Measurements from ENCODE around the gene GAK. TPM values are rescaled to one million over a fixed set of nuclear protein-coding genes. Genes with fewer than 3 reads are reported as not detected.
A peak's percentile ranks its signal among the peaks of the same experiment; 100 is the strongest.

GAK gene
- total RNA-seq, 1 donor from 2014 or later = 123 TPM

DNA sequence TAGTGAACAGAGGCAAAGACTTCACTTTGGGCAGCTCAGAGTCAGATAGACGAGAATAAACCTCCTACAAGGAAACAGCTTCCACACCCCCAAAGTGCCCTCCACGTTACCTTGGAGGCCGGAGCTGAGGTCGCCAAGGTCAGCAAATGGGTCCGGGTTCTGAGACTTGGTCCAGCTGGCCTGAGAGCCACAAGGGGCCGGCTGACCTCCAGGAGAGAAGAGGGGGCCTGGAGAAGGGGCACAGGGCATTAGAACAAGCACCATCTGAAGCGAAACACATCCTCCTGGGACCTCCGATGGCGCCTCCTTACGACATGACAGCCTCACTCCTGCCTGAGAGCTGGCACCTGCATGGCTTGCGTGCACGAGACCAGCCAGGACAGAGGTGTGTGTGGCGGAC is 72.6 kb downstream of the GAK start:
- no peak for TF ChIP-seq CTCF (IDR thresholded peaks at IDR 0.05; ENCODE audit: partially characterized antibody, unreplicated experiment)
- peaks cover 39% of the 10 kb centered on the region for H3K9me3 Mint-ChIP-seq (ENCODE audit: unreplicated experiment)
- no peak overlapping the region for H3K4me3 Mint-ChIP-seq (ENCODE audit: unreplicated experiment)
- peaks cover 25% of the 10 kb centered on the region for H3K27me3 Mint-ChIP-seq (ENCODE audit: unreplicated experiment)
- H3K27ac Mint-ChIP-seq (ENCODE audit: unreplicated experiment) = no peak overlapping the region
- peaks cover 23% of the 10 kb centered on the region for H3K4me1 Mint-ChIP-seq (ENCODE audit: low read depth, unreplicated experiment)
- H3K36me3 Mint-ChIP-seq (ENCODE audit: unreplicated experiment) = peaks cover 43% of the 10 kb centered on the region
- DNase-seq = peak; percentile 10

DNA sequence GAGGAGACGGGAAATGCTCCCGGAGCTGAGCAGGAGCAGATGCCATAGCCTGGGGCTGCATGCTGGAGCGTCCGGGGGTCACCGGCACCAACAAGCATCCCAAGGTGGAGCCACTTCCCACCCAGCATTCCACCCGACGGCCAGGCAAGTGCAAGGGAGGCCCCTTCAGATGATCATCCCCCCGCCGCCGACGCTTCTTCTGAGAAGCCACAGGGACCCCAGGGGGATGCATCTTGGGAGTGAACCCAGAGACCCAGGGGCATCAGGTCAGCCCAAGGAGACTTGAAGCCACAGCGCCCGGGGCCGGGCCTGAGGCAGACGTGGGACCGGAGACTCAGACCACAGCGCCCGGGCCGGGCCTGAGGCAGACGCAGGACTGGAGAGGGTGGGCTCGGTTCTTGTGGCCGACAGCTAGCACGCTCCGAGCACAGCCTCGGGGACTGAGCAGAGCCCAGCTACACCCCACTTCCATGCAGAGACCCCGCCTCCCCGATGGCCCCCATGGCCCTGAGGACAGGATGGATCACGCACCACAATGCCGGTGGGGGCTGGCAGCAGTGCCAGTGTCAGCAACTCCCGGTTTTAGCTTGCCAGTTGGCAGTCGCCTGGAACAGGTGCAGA is 73.2 kb downstream of the GAK start:
- H3K4me1 Mint-ChIP-seq (ENCODE audit: low read depth, unreplicated experiment) = peaks cover 24% of the 10 kb centered on the region
- peaks cover 43% of the 10 kb centered on the region for H3K36me3 Mint-ChIP-seq (ENCODE audit: unreplicated experiment)
- no peak overlapping the region for H3K4me3 Mint-ChIP-seq (ENCODE audit: unreplicated experiment)
- DNase-seq = peak; percentile 9
- peaks cover 25% of the 10 kb centered on the region for H3K27me3 Mint-ChIP-seq (ENCODE audit: unreplicated experiment)
- peaks cover 40% of the 10 kb centered on the region for H3K9me3 Mint-ChIP-seq (ENCODE audit: unreplicated experiment)
- no peak for TF ChIP-seq CTCF (IDR thresholded peaks at IDR 0.05; ENCODE audit: partially characterized antibody, unreplicated experiment)
- H3K27ac Mint-ChIP-seq (ENCODE audit: unreplicated experiment) = no peak overlapping the region

DNA sequence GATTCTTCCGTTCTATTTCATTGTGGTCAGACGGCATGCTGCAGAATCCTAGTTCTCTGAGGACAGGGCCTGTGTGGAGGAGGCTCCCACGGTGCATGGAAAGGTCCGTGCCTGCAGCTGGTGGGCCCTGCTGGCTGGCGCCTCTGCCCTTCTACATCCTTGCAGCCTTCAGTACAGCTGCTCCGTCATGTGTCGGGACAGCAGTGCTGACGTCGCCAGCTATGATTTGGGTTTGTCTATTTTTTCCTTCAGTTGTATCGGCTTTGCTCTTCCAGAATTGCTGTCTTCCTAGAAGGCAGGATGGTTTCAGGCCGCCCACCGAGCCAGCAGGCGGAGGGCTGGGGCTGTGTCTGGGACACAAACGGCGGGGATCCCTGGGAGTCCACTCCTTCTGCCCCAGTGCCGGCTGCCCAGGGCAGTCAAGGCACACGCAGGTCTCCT is 74.1 kb downstream of the GAK start:
- Mint-ChIP-seq H3K27me3 (ENCODE audit: unreplicated experiment) (peaks cover 25% of the 10 kb centered on the region), H3K27ac (ENCODE audit: unreplicated experiment) (peak overlapping the region; percentile 46), H3K36me3 (ENCODE audit: unreplicated experiment) (peaks cover 39% of the 10 kb centered on the region), H3K4me1 (ENCODE audit: low read depth, unreplicated experiment) (peaks cover 24% of the 10 kb centered on the region), H3K9me3 (ENCODE audit: unreplicated experiment) (peaks cover 40% of the 10 kb centered on the region), H3K4me3 (ENCODE audit: unreplicated experiment) (no peak overlapping the region)
- DNase-seq = peak; percentile 9
- no peak for TF ChIP-seq CTCF (IDR thresholded peaks at IDR 0.05; ENCODE audit: partially characterized antibody, unreplicated experiment)

GRCh38 chr4:857461-857860 is 74.7 kb downstream of the GAK start:
- H3K4me3 Mint-ChIP-seq (ENCODE audit: unreplicated experiment) = no peak overlapping the region
- peaks cover 34% of the 10 kb centered on the region for H3K36me3 Mint-ChIP-seq (ENCODE audit: unreplicated experiment)
- DNase-seq = peak; percentile 5
- peak overlapping the region; percentile 98 for H3K27ac Mint-ChIP-seq (ENCODE audit: unreplicated experiment)
- peaks cover 43% of the 10 kb centered on the region for H3K9me3 Mint-ChIP-seq (ENCODE audit: unreplicated experiment)
- H3K4me1 Mint-ChIP-seq (ENCODE audit: low read depth, unreplicated experiment) = peaks cover 24% of the 10 kb centered on the region
- peaks cover 25% of the 10 kb centered on the region for H3K27me3 Mint-ChIP-seq (ENCODE audit: unreplicated experiment)
- TF ChIP-seq CTCF (IDR thresholded peaks at IDR 0.05; ENCODE audit: partially characterized antibody, unreplicated experiment) = no peak

GRCh38 chr4:856225-856901 is 75.8 kb downstream of the GAK start:
- peaks cover 25% of the 10 kb centered on the region for H3K4me1 Mint-ChIP-seq (ENCODE audit: low read depth, unreplicated experiment)
- peak overlapping the region; percentile 98 for H3K27ac Mint-ChIP-seq (ENCODE audit: unreplicated experiment)
- DNase-seq = peak; percentile 65
- H3K27me3 Mint-ChIP-seq (ENCODE audit: unreplicated experiment) = peaks cover 25% of the 10 kb centered on the region
- peaks cover 38% of the 10 kb centered on the region for H3K9me3 Mint-ChIP-seq (ENCODE audit: unreplicated experiment)
- peaks cover 26% of the 10 kb centered on the region for H3K36me3 Mint-ChIP-seq (ENCODE audit: unreplicated experiment)
- peak overlapping the region; percentile 71 for H3K4me3 Mint-ChIP-seq (ENCODE audit: unreplicated experiment)
- TF ChIP-seq CTCF (IDR thresholded peaks at IDR 0.05; ENCODE audit: partially characterized antibody, unreplicated experiment) = no peak

Data from glutamatergic neuron (in vitro differentiated cells).